ENCODE measurements around the gene CNTN5. TPM values are rescaled to one million over a fixed set of nuclear protein-coding genes. Genes with fewer than 3 reads are reported as not detected.

Gene CNTN5
- total RNA-seq, 2 donors from 2014 or later: 1.4 to 3.3 TPM

- H3K36me3 Mint-ChIP-seq (ENCODE audit: low read depth): no peaks in the 10 kb centered on the region
- 95 to 100% methylated on average over 5 to 13 of the region's 13 CpGs for WGBS, 2 experiments (ENCODE audit: insufficient coverage in 1 of 2, insufficient read length in 1 of 2)
- peaks cover 6% of the 10 kb centered on the region for H3K9me3 Mint-ChIP-seq
- TF ChIP-seq, protein P1, sequence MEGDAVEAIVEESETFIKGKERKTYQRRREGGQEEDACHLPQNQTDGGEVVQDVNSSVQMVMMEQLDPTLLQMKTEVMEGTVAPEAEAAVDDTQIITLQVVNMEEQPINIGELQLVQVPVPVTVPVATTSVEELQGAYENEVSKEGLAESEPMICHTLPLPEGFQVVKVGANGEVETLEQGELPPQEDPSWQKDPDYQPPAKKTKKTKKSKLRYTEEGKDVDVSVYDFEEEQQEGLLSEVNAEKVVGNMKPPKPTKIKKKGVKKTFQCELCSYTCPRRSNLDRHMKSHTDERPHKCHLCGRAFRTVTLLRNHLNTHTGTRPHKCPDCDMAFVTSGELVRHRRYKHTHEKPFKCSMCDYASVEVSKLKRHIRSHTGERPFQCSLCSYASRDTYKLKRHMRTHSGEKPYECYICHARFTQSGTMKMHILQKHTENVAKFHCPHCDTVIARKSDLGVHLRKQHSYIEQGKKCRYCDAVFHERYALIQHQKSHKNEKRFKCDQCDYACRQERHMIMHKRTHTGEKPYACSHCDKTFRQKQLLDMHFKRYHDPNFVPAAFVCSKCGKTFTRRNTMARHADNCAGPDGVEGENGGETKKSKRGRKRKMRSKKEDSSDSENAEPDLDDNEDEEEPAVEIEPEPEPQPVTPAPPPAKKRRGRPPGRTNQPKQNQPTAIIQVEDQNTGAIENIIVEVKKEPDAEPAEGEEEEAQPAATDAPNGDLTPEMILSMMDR (conservative IDR thresholded peaks at IDR 0.05): no peak
- Histone ChIP-seq H3K4me1 (ENCODE audit: control insufficient read depth, insufficient read depth, low read length) (peaks cover 8% of the 10 kb centered on the region), H3K36me3 (ENCODE audit: control insufficient read depth, insufficient read depth, low read length) (no peaks in the 10 kb centered on the region), H3K27me3 (ENCODE audit: control insufficient read depth, insufficient read depth, low read length, poor library complexity, severe bottlenecking) (no peaks in the 10 kb centered on the region), H3K9ac (ENCODE audit: extremely low read depth, low read length, poor library complexity, severe bottlenecking) (no peak overlapping the region), H3K27ac (ENCODE audit: low read depth, low read length) (no peak overlapping the region), H3K4me3 (ENCODE audit: low read length) (no peak overlapping the region), H3K9me3 (ENCODE audit: control insufficient read depth, low read length) (no peaks in the 10 kb centered on the region)
- peaks cover 2% of the 10 kb centered on the region for H3K27me3 Mint-ChIP-seq (ENCODE audit: insufficient read depth)
- H3K4me3 Mint-ChIP-seq: no peak overlapping the region
- no peak overlapping the region for H3K27ac Mint-ChIP-seq
- DNase-seq: no peak
- H3K4me1 Mint-ChIP-seq: peaks cover 9% of the 10 kb centered on the region
Observed at GRCh38 chr11:99531468-99531867, 510.7 kb downstream of the CNTN5 start.

DNA sequence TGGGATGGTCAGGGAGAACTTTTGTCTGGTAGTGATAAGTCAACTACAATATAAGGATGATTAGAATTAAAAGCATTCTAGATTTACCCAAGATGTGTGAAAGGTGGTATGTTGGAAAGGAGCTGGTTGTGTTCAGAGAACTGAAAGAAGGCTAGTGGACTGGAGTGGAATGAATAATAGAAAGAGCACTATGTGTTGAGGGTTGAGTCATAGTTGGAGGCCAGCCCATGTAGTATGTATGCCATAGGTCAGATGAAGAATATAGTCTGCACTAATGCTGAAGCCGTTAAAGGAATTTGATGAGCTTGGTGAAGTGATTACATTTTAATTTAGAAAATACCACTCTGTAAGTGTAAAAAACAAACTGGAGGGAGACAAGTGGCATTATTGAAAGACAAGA lies 514.1 kb downstream of the CNTN5 start:
- peaks cover 2% of the 10 kb centered on the region for H3K27me3 Mint-ChIP-seq (ENCODE audit: insufficient read depth)
- no peak overlapping the region for H3K27ac Mint-ChIP-seq
- H3K27me3 ChIP-seq (ENCODE audit: control insufficient read depth, insufficient read depth, low read length, poor library complexity, severe bottlenecking): no peaks in the 10 kb centered on the region
- no peaks in the 10 kb centered on the region for H3K36me3 ChIP-seq (ENCODE audit: control insufficient read depth, insufficient read depth, low read length)
- 91% methylated on average over 1 of the region's 1 CpG; no CpG with 5 or more reads in 1 of the 2 experiments for WGBS, 2 experiments (ENCODE audit: insufficient coverage in 1 of 2, insufficient read length in 1 of 2)
- no peaks in the 10 kb centered on the region for H3K4me1 Mint-ChIP-seq
- TF ChIP-seq, protein P1 (conservative IDR thresholded peaks at IDR 0.05): no peak
- H3K36me3 Mint-ChIP-seq (ENCODE audit: low read depth): no peaks in the 10 kb centered on the region
- H3K27ac ChIP-seq (ENCODE audit: low read depth, low read length): no peak overlapping the region
- H3K4me3 ChIP-seq (ENCODE audit: low read length): no peak overlapping the region
- no peak overlapping the region for H3K4me3 Mint-ChIP-seq
- no peak overlapping the region for H3K9ac ChIP-seq (ENCODE audit: extremely low read depth, low read length, poor library complexity, severe bottlenecking)
- peaks cover 2% of the 10 kb centered on the region for H3K4me1 ChIP-seq (ENCODE audit: control insufficient read depth, insufficient read depth, low read length)
- peaks cover 6% of the 10 kb centered on the region for H3K9me3 Mint-ChIP-seq
- DNase-seq: no peak
- no peaks in the 10 kb centered on the region for H3K9me3 ChIP-seq (ENCODE audit: control insufficient read depth, low read length)

- TF ChIP-seq, protein P1 (conservative IDR thresholded peaks at IDR 0.05): no peak
- H3K27me3 ChIP-seq (ENCODE audit: control insufficient read depth, insufficient read depth, low read length, poor library complexity, severe bottlenecking): no peaks in the 10 kb centered on the region
- peaks cover 1% of the 10 kb centered on the region for H3K4me1 ChIP-seq (ENCODE audit: control insufficient read depth, insufficient read depth, low read length)
- no peaks in the 10 kb centered on the region for H3K4me1 Mint-ChIP-seq
- H3K36me3 ChIP-seq (ENCODE audit: control insufficient read depth, insufficient read depth, low read length): no peaks in the 10 kb centered on the region
- no peak overlapping the region for H3K27ac Mint-ChIP-seq
- H3K27ac ChIP-seq (ENCODE audit: low read depth, low read length): no peak overlapping the region
- no peak overlapping the region for H3K4me3 ChIP-seq (ENCODE audit: low read length)
- WGBS, 2 experiments (ENCODE audit: insufficient coverage in 1 of 2, insufficient read length in 1 of 2): 94% methylated on average over 1 of the region's 1 CpG; no CpG with 5 or more reads in 1 of the 2 experiments
- H3K4me3 Mint-ChIP-seq: no peak overlapping the region
- H3K27me3 Mint-ChIP-seq (ENCODE audit: insufficient read depth): peaks cover 2% of the 10 kb centered on the region
- peaks cover 6% of the 10 kb centered on the region for H3K9me3 Mint-ChIP-seq
- H3K9me3 ChIP-seq (ENCODE audit: control insufficient read depth, low read length): no peaks in the 10 kb centered on the region
- DNase-seq: no peak
- H3K36me3 Mint-ChIP-seq (ENCODE audit: low read depth): no peaks in the 10 kb centered on the region
- no peak overlapping the region for H3K9ac ChIP-seq (ENCODE audit: extremely low read depth, low read length, poor library complexity, severe bottlenecking)
Observed at GRCh38 chr11:99535406-99535805, 514.7 kb downstream of the CNTN5 start.
